Caco-2 (cell line): ENCODE results near the gene CD74. TPM values are rescaled to one million over a fixed set of nuclear protein-coding genes. Genes with fewer than 3 reads are reported as not detected.

Experiments
- BruUV-seq: library from RNA; stranded (reverse); fragments of 400-500 nt; replicated peaks from 2 replicates; lab custom pipeline; 2021; lab: Mats Ljungman, UMichigan
- CTCF ChIA-PET: fragments of 300-600 bp; sonication (Branson Sonifier 250); formaldehyde crosslinking; loops from one replicate; lab custom pipeline; 2022; ENCODE audit warnings: antibody characterized with exemption; lab: Charles Lee
- POLR2A ChIA-PET: fragments of 300-600 bp; sonication (Branson Sonifier 250); formaldehyde crosslinking; loops from one replicate; lab custom pipeline; 2022; ENCODE audit warnings: antibody characterized with exemption; lab: Charles Lee
- DNase-seq, 2 experiments: peaks; one replicate each; pipeline versions ENCODE4 v3.0.0 to v3.0.0-alpha.2; 2020 to 2022
- H3K27me3 ChIP-seq: replicated peaks from 2 replicates; pipeline ENCODE4 v1.6.0; 2011; ENCODE audit warnings: low read length; ENCODE audit not compliant: control insufficient read depth, insufficient read depth
- H3K36me3 ChIP-seq: 2 replicates; pipeline ENCODE4 v1.5.1; 2011; ENCODE audit warnings: low read length; ENCODE audit not compliant: control insufficient read depth, insufficient read depth
- H3K4me1 ChIP-seq: fragments of 250-450 bp; sonication (Bioruptor Pico); 2 replicates; pipeline ENCODE4 v1.5.1; 2020; ENCODE audit warnings: mild to moderate bottlenecking
- H3K4me3 ChIP-seq: 2 replicates; pipeline ENCODE4 v1.5.1; 2011; ENCODE audit warnings: low read depth, mild to moderate bottlenecking, control low read depth, low read length
- H3K9me3 ChIP-seq: fragments of 250-450 bp; sonication (Bioruptor Pico); 2 replicates; pipeline ENCODE4 v1.5.1; 2020; ENCODE audit warnings: mild to moderate bottlenecking, moderate library complexity
- H3K27ac Mint-ChIP-seq: one replicate; pipeline ENCODE4 v1.8.0; 2022; ENCODE audit warnings: mixed read lengths; ENCODE audit not compliant: unreplicated experiment
- H3K27me3 Mint-ChIP-seq: one replicate; pipeline ENCODE4 v1.8.0; 2022; ENCODE audit warnings: mixed read lengths; ENCODE audit not compliant: insufficient read depth, unreplicated experiment
- H3K36me3 Mint-ChIP-seq: one replicate; pipeline ENCODE4 v1.8.0; 2022; ENCODE audit warnings: mild to moderate bottlenecking, mixed read lengths; ENCODE audit not compliant: insufficient read depth, unreplicated experiment
- H3K4me1 Mint-ChIP-seq: one replicate; pipeline ENCODE4 v1.8.0; 2022; ENCODE audit warnings: low read depth, mixed read lengths; ENCODE audit not compliant: unreplicated experiment
- H3K4me3 Mint-ChIP-seq: one replicate; pipeline ENCODE4 v1.8.0; 2022; ENCODE audit warnings: mild to moderate bottlenecking, moderate library complexity, mixed read lengths; ENCODE audit not compliant: unreplicated experiment
- H3K9me3 Mint-ChIP-seq: one replicate; pipeline ENCODE4 v1.8.0; 2022; ENCODE audit warnings: mixed read lengths; ENCODE audit not compliant: unreplicated experiment
- CTCF ChIP-seq, 2 experiments: fragments of 200-600 bp in 1 of 2; IDR thresholded peaks; 1 replicate in 1 of 2; 2 replicates in 1 of 2; pipeline versions ENCODE4 v1.5.1 to v1.8.0; 2011 to 2022; ENCODE audit warnings: antibody characterized with exemption in 1 of 2, control low read depth in 1 of 2, inconsistent platforms in 1 of 2, low read depth in 1 of 2, low read length in 1 of 2, mild to moderate bottlenecking in 1 of 2, moderate library complexity in 1 of 2; ENCODE audit not compliant: insufficient read depth in 1 of 2, severe bottlenecking in 1 of 2, unreplicated experiment in 1 of 2
- intact Hi-C: fragments of 100-400 bp; cut with micrococcal nuclease; formaldehyde crosslinking; loops from one replicate; pipeline ENCODE4 v1.10.0; 2022; ENCODE audit not compliant: unreplicated experiment
- total RNA-seq: library from RNA; stranded (reverse); gene quantifications from 2 replicates; pipeline ENCODE4 v1.2.3, GENCODE V29; 2022

CD74 gene
- total RNA-seq, 1 experiment from 2014 or later: 59.3 TPM

GRCh38 chr5:150409638-150410523, 2.8 kb downstream of the CD74 start:
- DNase-seq: peak; percentile 82 to 84
- Histone ChIP-seq H3K4me3 (no peak overlapping the region), H3K9me3 (no peaks in the 10 kb centered on the region), H3K36me3 (no peaks in the 10 kb centered on the region), H3K4me1 (peaks cover 6% of the 10 kb centered on the region), H3K27me3 (no peaks in the 10 kb centered on the region)
- Mint-ChIP-seq H3K4me3 (peak overlapping the region; percentile 60), H3K27ac (peak overlapping the region; percentile 60), H3K27me3 (no peaks in the 10 kb centered on the region), H3K9me3 (no peaks in the 10 kb centered on the region), H3K4me1 (peaks cover 7% of the 10 kb centered on the region), H3K36me3 (peaks cover 24% of the 10 kb centered on the region)
- no peak for TF ChIP-seq CTCF (IDR thresholded peaks at IDR 0.05; ENCODE audit: insufficient read depth in 1 of 2, low read depth in 1 of 2, low read length in 1 of 2, severe bottlenecking in 1 of 2, unreplicated experiment in 1 of 2)
- ChIA-PET CTCF (interaction anchor here (0.6 to 1.2 kb wide), 5 partner anchors 8 to 26 kb away, joined by 3 to 9 read pairs (median 5); no protein-coding TSS in a partner anchor), POLR2A (no interaction called here)
- intact Hi-C loops: no loop called here
- BruUV-seq: no TSS peak

- H3K4me3 ChIP-seq: no peak overlapping the region
- H3K9me3 Mint-ChIP-seq: no peaks in the 10 kb centered on the region
- H3K4me3 Mint-ChIP-seq: no peak overlapping the region
- H3K27me3 Mint-ChIP-seq: no peaks in the 10 kb centered on the region
- intact Hi-C loops: no loop called here
- POLR2A ChIA-PET: no interaction called here
- H3K4me1 ChIP-seq: peaks cover 6% of the 10 kb centered on the region
- H3K9me3 ChIP-seq: no peaks in the 10 kb centered on the region
- H3K4me1 Mint-ChIP-seq: peaks cover 7% of the 10 kb centered on the region
- no peak for TF ChIP-seq CTCF (IDR thresholded peaks at IDR 0.05; ENCODE audit: insufficient read depth in 1 of 2, low read depth in 1 of 2, low read length in 1 of 2, severe bottlenecking in 1 of 2, unreplicated experiment in 1 of 2)
- no peaks in the 10 kb centered on the region for H3K36me3 ChIP-seq
- no peaks in the 10 kb centered on the region for H3K27me3 ChIP-seq
- H3K36me3 Mint-ChIP-seq: peaks cover 24% of the 10 kb centered on the region
- H3K27ac Mint-ChIP-seq: no peak overlapping the region
- DNase-seq: no peak
- CTCF ChIA-PET: no interaction called here
- no TSS peak for BruUV-seq
Measured at GRCh38 chr5:150408231-150408943, 4.3 kb downstream of the CD74 start.

GRCh38 chr5:150407096-150407720, 5.5 kb downstream of the CD74 start:
- no peaks in the 10 kb centered on the region for H3K27me3 Mint-ChIP-seq
- H3K4me1 Mint-ChIP-seq: peaks cover 7% of the 10 kb centered on the region
- POLR2A ChIA-PET: no interaction called here
- Histone ChIP-seq H3K9me3 (no peaks in the 10 kb centered on the region), H3K27me3 (no peaks in the 10 kb centered on the region), H3K4me3 (no peak overlapping the region), H3K36me3 (peaks cover 1% of the 10 kb centered on the region; the same call in 1 of the 2 replicates), H3K4me1 (peaks cover 6% of the 10 kb centered on the region)
- no peaks in the 10 kb centered on the region for H3K9me3 Mint-ChIP-seq
- no peak overlapping the region for H3K27ac Mint-ChIP-seq
- CTCF ChIA-PET: no interaction called here
- H3K4me3 Mint-ChIP-seq: no peak overlapping the region
- DNase-seq: no peak
- H3K36me3 Mint-ChIP-seq: peaks cover 30% of the 10 kb centered on the region
- TF ChIP-seq CTCF (IDR thresholded peaks at IDR 0.05; ENCODE audit: insufficient read depth in 1 of 2, low read depth in 1 of 2, low read length in 1 of 2, severe bottlenecking in 1 of 2, unreplicated experiment in 1 of 2): no peak
- intact Hi-C loops: no loop called here
- no TSS peak for BruUV-seq
